Measurements from ENCODE around the gene CYP1A2.

CYP1A2 gene

DNA sequence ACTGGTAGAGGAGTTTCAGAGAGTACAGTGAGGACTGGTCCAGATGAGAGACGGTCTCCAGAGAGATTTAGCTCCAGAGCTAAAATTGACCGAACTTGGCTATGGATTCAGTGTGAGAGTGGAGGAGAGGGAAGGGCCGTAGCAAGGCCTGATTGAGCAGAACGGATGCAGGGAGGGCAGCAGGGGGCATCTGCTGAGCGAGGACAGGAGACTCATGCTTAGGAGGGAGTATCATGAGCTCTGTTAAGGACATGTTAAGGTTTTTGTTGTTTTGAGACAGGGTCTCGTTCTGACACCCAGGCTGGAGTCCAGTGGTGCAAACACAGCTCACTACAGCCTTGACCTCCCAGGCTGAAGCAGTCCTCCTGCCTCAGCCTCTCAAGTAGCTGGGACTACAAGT is 56.3 kb downstream of the CYP1A2 start:
- DNase-seq (ENCODE audit: low read depth): no peak

Data from activated T-helper 1 cell treated with Interleukin-2 at 50 U/mL for 16 hours (primary cell).